ENCODE results near the gene KIF21B. TPM values are rescaled to one million over a fixed set of nuclear protein-coding genes. Genes with fewer than 3 reads are reported as not detected.
A peak's percentile ranks its signal among the peaks of the same experiment; 100 is the strongest.

The KIF21B gene
- total RNA-seq, 4 donors from 2014 or later: 3.2 to 40.4 (median 22.7) TPM

DNA sequence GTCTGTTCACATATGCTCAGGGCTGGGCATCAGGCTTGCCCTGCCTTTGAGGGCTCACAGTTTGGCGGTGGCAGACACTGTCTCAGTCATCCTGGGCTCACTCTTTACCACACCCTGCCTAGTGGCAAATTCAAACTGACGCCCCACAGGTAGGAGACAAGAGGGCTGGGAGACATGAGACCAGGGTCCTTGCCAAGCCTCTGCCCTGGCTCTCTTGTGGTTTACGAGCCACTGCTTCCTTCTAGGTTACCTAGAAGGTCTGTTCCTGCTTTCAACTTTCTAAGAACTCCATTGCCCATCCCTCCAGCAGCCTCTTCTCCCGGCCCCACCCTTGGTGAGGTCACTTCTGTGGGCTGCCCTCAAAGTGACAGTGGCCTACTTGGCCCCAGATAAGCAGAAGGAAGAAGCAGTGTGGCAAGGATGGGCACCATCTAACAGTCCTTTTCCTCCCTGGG is 10.5 kb downstream of the KIF21B start:
- Histone ChIP-seq H3K36me3 (no peaks in the 10 kb centered on the region), H3K27ac (no peak overlapping the region), H3K4me3 (no peak overlapping the region), H3K4me1 (peaks cover 9 to 39% (median 17%) of the 10 kb centered on the region in 4 donors), H3K27me3 (no peaks in the 10 kb centered on the region), H3K9me3 (no peaks in the 10 kb centered on the region)
- 56% methylated on average over 4 of the region's 4 CpGs; no CpG with 5 or more reads in 1 of the 2 donors for WGBS, 2 donors (ENCODE audit: low coverage in 1 of 2)
- peak; percentile 42 for DNase-seq
- intact Hi-C loops (cut with DNase I; ENCODE audit: low total_unique reads): no loop called here
- in situ Hi-C loops (cut with MboI; ENCODE audit: low pct_ligation_motif_present in 1 of 4, low pct_unique_long_range_greater_than_20kb in 1 of 4, low sequenced_read_pairs in 3 of 4): no loop called here
- TF ChIP-seq, protein P1, sequence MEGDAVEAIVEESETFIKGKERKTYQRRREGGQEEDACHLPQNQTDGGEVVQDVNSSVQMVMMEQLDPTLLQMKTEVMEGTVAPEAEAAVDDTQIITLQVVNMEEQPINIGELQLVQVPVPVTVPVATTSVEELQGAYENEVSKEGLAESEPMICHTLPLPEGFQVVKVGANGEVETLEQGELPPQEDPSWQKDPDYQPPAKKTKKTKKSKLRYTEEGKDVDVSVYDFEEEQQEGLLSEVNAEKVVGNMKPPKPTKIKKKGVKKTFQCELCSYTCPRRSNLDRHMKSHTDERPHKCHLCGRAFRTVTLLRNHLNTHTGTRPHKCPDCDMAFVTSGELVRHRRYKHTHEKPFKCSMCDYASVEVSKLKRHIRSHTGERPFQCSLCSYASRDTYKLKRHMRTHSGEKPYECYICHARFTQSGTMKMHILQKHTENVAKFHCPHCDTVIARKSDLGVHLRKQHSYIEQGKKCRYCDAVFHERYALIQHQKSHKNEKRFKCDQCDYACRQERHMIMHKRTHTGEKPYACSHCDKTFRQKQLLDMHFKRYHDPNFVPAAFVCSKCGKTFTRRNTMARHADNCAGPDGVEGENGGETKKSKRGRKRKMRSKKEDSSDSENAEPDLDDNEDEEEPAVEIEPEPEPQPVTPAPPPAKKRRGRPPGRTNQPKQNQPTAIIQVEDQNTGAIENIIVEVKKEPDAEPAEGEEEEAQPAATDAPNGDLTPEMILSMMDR (IDR thresholded peaks at IDR 0.05): no peak
- TF ChIP-seq POLR2A (IDR thresholded peaks at IDR 0.05) (no peak), POLR2AphosphoS5 (IDR thresholded peaks at IDR 0.05) (no peak), EP300 (IDR thresholded peaks at IDR 0.05; ENCODE audit: low read depth) (no peak)

DNA sequence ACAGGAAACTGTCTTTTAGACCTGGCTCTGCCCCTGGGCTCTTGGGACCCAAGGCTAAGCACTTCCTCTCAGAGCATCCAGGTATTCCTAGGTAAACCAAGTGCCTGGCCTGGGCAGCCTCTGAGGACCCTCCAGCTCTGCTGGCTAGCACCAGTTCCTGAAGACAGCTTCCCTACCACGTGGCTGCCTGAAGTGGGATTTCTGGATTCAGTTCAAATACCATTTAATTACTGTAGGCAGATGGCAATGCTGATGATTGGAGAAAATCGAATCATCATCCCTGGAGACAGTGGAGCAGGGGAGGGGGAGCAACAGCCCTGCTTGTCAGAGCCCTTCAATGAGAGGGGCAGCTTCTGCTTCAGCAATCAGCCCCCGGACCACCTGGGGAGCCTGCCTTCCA is 11.9 kb downstream of the KIF21B start:
- no peak for DNase-seq
- Histone ChIP-seq H3K4me1 (peaks cover 9 to 27% (median 13%) of the 10 kb centered on the region in 4 donors), H3K27ac (no peak overlapping the region), H3K9me3 (no peaks in the 10 kb centered on the region), H3K36me3 (no peaks in the 10 kb centered on the region), H3K27me3 (no peaks in the 10 kb centered on the region), H3K4me3 (no peak overlapping the region)
- intact Hi-C loops (cut with DNase I; ENCODE audit: low total_unique reads): no loop called here
- in situ Hi-C loops (cut with MboI; ENCODE audit: low pct_ligation_motif_present in 1 of 4, low pct_unique_long_range_greater_than_20kb in 1 of 4, low sequenced_read_pairs in 3 of 4): no loop called here
- TF ChIP-seq EP300 (IDR thresholded peaks at IDR 0.05; ENCODE audit: low read depth): no peak
- no peak for TF ChIP-seq POLR2A (IDR thresholded peaks at IDR 0.05)
- TF ChIP-seq POLR2AphosphoS5 (IDR thresholded peaks at IDR 0.05): no peak
- TF ChIP-seq, protein P1 (IDR thresholded peaks at IDR 0.05): no peak
- 70% methylated on average over 3 of the region's 3 CpGs; no CpG with 5 or more reads in 1 of the 2 donors for WGBS, 2 donors (ENCODE audit: low coverage in 1 of 2)

DNA sequence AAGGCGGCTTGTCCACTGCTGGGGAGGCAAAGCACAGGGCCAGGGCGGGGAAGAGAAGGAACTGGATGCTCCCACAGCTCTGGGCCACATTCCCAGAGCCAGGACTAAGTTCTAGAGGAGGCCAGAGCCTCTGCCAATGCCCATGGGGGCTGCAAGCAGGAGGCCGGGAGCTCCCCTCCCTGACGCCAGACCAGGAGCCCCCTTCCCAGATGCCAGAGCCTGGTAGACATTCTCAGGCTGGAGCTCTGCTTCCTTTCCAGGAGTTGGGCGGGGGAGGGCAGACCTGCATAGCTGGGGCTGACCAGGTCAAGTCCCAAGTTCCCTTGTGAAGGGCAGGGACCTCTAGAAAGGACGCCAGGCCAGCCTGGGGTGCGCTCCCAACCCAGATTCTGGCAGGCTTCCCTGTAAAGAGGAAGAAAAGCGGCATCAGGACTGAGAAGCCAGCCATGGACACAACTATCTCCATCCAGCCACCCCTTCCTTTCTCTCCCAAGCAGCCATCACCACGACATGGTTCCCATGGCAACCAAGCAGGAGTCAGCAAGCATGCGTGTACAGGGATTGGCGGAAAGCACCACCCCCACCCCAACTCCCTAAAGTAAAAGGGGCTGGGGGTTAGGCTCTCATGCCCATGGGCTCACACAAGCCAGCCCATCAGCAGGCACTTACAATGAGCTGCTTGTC is 13.4 kb downstream of the KIF21B start:
- in situ Hi-C loops (cut with MboI; ENCODE audit: low pct_ligation_motif_present in 1 of 4, low pct_unique_long_range_greater_than_20kb in 1 of 4, low sequenced_read_pairs in 3 of 4) (no loop called here), intact Hi-C loops (cut with DNase I; ENCODE audit: low total_unique reads) (no loop called here)
- 87 to 92% methylated on average over 2 to 11 of the region's 11 CpGs for WGBS, 2 donors (ENCODE audit: low coverage in 1 of 2)

DNA sequence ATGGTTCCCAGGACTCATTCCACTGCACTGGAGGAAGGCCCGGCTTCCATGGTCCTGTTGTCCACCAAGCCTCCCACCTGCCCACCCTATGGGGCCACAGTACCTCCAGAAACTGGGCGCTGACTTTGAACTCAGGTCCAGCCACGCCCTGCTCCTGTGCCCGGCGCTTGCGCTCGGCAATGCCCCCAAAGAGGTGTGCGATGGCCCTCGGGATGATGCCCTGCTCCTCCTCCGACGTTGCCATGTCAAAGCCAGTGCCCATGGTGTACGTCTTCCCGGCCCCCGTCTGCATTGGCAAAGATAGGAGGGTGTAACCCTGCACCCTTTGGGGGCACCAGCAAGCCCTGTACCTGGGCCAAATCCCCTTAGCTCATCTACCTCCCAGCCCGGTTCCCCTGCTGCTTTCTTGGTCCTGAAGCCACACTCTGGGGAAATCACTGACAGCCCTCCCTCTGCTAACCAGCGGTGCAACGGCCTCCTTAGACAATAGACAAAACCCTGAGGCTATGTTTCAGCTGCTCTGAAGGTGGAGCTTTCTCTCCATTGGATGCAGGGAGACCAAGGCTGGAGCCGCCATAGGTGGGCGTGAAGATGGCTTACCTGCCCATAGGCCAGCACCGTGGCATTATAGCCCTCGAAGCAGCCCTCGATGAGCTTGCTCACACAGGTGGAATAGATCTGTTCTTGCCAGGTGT is 14.7 kb downstream of the KIF21B start:
- DNase-seq: no peak
- intact Hi-C loops (cut with DNase I; ENCODE audit: low total_unique reads): no loop called here
- H3K36me3 ChIP-seq: no peaks in the 10 kb centered on the region
- H3K9me3 ChIP-seq: no peaks in the 10 kb centered on the region
- H3K4me1 ChIP-seq: no peaks in the 10 kb centered on the region
- H3K27me3 ChIP-seq: no peaks in the 10 kb centered on the region
- TF ChIP-seq, protein P1 (IDR thresholded peaks at IDR 0.05): no peak
- TF ChIP-seq POLR2AphosphoS5 (IDR thresholded peaks at IDR 0.05): no peak
- no peak overlapping the region for H3K27ac ChIP-seq
- no peak overlapping the region for H3K4me3 ChIP-seq
- 97% methylated on average over 22 of the region's 22 CpGs; no CpG with 5 or more reads in 1 of the 2 donors for WGBS, 2 donors (ENCODE audit: low coverage in 1 of 2)
- in situ Hi-C loops (cut with MboI; ENCODE audit: low pct_ligation_motif_present in 1 of 4, low pct_unique_long_range_greater_than_20kb in 1 of 4, low sequenced_read_pairs in 3 of 4): no loop called here

More for the DNA sequence above, 13.4 kb downstream of the KIF21B start:
- Histone ChIP-seq H3K9me3 (no peaks in the 10 kb centered on the region), H3K4me3 (no peak overlapping the region), H3K4me1 (peaks cover 0 to 12% (median under 1%) of the 10 kb centered on the region in 4 donors), H3K27me3 (no peaks in the 10 kb centered on the region), H3K27ac (no peak overlapping the region), H3K36me3 (no peaks in the 10 kb centered on the region)
- TF ChIP-seq, protein P1 (IDR thresholded peaks at IDR 0.05): no peak
- DNase-seq: no peak
